HEK293 (cell line): ENCODE data around the gene MSI2.

ENCODE experiments used
- GLIS2 ChIP-seq: fragments of 450-650 bp; formaldehyde crosslinking; IDR thresholded peaks from 2 replicates; pipeline ENCODE4 v1.5.1; 2016; ENCODE audit warnings: missing biosample characterization, missing genetic modification characterization
- SP3 ChIP-seq: fragments of 450-650 bp; formaldehyde crosslinking; IDR thresholded peaks from 2 replicates; pipeline ENCODE4 v1.5.1; 2016; ENCODE audit warnings: missing biosample characterization, missing genetic modification characterization
- ZNF544 ChIP-seq: fragments of 450-650 bp; formaldehyde crosslinking; IDR thresholded peaks from 2 replicates; pipeline ENCODE4 v1.5.0; 2017; ENCODE audit warnings: missing biosample characterization, missing genetic modification characterization
- ZNF600 ChIP-seq: fragments of 450-650 bp; formaldehyde crosslinking; IDR thresholded peaks from 2 replicates; pipeline ENCODE4 v1.5.1; 2016; ENCODE audit warnings: missing biosample characterization, missing genetic modification characterization
- TF ChIP-seq, protein P1 (sequence below): fragments of 450-650 bp; formaldehyde crosslinking; IDR thresholded peaks from 2 replicates; pipeline ENCODE4 v1.5.1; 2016; ENCODE audit warnings: missing biosample characterization, missing genetic modification characterization

DNA sequence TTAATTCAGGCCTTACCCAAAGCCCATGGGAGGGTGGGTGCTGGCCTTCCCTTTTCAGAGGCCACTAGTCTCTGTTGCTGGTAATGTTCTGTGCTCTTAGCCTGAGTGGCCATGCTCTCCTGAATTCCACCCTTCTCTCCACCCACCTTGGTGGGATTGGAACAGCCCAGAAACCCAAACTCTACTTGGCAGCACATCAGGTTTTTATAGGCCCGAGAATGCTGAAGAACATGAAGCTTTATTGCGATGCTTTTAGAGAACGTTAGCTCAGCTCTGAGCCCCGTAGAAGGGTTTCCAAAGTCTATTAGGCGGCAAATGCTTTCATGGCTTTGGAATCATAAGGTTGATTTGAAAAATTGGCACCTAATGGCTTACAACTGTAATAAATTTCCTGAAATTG, 209.3 kb downstream of the MSI2 start:
- no peak for TF ChIP-seq ZNF544 (tag by site-specific recombination)
- TF ChIP-seq GLIS2 (tag by site-specific recombination), result no peak
- no peak for TF ChIP-seq ZNF600 (tag by site-specific recombination)
- TF ChIP-seq SP3 (tag by site-specific recombination), result no peak
- TF ChIP-seq, protein P1, sequence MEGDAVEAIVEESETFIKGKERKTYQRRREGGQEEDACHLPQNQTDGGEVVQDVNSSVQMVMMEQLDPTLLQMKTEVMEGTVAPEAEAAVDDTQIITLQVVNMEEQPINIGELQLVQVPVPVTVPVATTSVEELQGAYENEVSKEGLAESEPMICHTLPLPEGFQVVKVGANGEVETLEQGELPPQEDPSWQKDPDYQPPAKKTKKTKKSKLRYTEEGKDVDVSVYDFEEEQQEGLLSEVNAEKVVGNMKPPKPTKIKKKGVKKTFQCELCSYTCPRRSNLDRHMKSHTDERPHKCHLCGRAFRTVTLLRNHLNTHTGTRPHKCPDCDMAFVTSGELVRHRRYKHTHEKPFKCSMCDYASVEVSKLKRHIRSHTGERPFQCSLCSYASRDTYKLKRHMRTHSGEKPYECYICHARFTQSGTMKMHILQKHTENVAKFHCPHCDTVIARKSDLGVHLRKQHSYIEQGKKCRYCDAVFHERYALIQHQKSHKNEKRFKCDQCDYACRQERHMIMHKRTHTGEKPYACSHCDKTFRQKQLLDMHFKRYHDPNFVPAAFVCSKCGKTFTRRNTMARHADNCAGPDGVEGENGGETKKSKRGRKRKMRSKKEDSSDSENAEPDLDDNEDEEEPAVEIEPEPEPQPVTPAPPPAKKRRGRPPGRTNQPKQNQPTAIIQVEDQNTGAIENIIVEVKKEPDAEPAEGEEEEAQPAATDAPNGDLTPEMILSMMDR (tag by site-specific recombination), result no peak
